Measurements from ENCODE around the gene GIMAP5. TPM values are rescaled to one million over a fixed set of nuclear protein-coding genes. Genes with fewer than 3 reads are reported as not detected.
A peak's percentile ranks its signal among the peaks of the same experiment; 100 is the strongest.

Gene GIMAP5
- total RNA-seq, 1 donor from 2014 or later: 0.16 TPM

DNA sequence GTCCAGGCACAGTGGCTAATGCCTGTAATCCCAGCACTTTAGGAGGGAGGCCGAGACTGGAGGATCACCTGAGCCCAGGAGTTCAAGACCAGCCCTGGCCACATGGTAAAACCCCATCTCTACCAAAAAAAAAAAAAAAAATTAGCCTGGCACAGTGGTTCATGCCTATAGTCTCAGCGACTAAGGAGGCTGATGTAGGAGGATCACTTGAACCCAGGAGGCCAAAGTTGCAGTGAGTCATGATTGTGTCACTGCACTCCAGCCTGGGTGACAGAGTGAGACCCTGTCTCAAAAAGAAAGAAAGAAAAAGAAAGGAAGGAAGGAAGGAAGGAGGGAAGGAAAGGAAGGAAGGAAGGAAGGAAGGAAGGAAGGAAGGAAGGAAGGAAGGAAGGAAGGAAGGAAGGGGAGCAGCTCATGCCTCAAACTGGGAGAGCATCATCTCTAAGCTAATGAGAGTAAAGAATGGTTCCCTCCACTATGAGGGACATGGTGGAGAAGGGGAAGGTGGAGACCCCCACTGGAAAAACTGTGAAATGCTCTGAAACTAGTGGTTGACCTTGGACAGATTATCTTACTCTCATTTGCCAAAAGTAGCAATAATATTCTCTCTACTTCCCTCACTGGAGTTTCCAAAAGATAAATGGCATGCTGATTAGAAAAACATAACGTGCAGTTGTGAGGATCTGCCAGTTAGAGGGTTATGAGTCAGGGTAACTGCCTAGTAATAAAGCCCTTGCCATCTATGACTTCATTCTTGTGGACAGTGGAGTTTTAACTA, 16.8 kb downstream of the GIMAP5 start:
- ChIA-PET POLR2A (no interaction called here), CTCF (interaction anchor here (0.7 to 1.5 kb wide), 2 partner anchors 305 to 469 kb away, joined by 3 to 4 read pairs; no protein-coding TSS in a partner anchor)
- DNase-seq: no peak
- TF ChIP-seq, protein P1, sequence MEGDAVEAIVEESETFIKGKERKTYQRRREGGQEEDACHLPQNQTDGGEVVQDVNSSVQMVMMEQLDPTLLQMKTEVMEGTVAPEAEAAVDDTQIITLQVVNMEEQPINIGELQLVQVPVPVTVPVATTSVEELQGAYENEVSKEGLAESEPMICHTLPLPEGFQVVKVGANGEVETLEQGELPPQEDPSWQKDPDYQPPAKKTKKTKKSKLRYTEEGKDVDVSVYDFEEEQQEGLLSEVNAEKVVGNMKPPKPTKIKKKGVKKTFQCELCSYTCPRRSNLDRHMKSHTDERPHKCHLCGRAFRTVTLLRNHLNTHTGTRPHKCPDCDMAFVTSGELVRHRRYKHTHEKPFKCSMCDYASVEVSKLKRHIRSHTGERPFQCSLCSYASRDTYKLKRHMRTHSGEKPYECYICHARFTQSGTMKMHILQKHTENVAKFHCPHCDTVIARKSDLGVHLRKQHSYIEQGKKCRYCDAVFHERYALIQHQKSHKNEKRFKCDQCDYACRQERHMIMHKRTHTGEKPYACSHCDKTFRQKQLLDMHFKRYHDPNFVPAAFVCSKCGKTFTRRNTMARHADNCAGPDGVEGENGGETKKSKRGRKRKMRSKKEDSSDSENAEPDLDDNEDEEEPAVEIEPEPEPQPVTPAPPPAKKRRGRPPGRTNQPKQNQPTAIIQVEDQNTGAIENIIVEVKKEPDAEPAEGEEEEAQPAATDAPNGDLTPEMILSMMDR (IDR thresholded peaks at IDR 0.05): no peak
- no peaks in the 10 kb centered on the region for H3K9me3 Mint-ChIP-seq
- H3K36me3 Mint-ChIP-seq (ENCODE audit: low read depth): no peaks in the 10 kb centered on the region
- no peak for ATAC-seq (ENCODE audit: low read depth)
- H3K4me1 Mint-ChIP-seq: peaks cover 4% of the 10 kb centered on the region
- H3K27ac Mint-ChIP-seq: no peak overlapping the region
- intact Hi-C loops (cut with micrococcal nuclease): loop anchor here (10.0 kb wide), 1 partner anchor 399 kb away; no protein-coding TSS in a partner anchor
- H3K4me3 Mint-ChIP-seq: no peak overlapping the region
- peaks cover 11% of the 10 kb centered on the region for H3K27me3 Mint-ChIP-seq

DNA sequence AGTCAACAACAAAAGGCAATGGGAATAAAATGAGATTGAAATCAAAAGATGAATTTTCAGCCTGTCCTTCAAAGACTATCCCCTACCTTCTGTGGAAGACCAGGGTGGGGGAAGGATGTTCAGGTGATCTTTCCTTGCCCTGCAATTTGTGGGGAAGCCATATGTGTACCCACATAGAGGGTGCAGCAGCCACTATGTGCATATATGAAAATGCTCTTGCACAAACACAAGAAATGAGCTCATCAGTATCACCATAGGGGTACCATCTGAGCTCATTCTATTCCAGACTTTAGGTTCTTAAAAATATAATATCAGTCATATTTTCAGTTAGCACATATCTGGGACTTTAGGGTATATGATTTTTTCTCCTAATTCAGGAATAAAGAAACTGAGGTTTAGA, 17.7 kb downstream of the GIMAP5 start:
- peaks cover 8% of the 10 kb centered on the region for H3K27me3 Mint-ChIP-seq
- peaks cover 4% of the 10 kb centered on the region for H3K4me1 Mint-ChIP-seq
- intact Hi-C loops (cut with micrococcal nuclease): loop anchor here (10.0 kb wide), 1 partner anchor 400 kb away; no protein-coding TSS in a partner anchor
- POLR2A ChIA-PET: no interaction called here
- H3K9me3 Mint-ChIP-seq: no peaks in the 10 kb centered on the region
- H3K27ac Mint-ChIP-seq: no peak overlapping the region
- no peak for ATAC-seq (ENCODE audit: low read depth)
- H3K36me3 Mint-ChIP-seq (ENCODE audit: low read depth): no peaks in the 10 kb centered on the region
- H3K4me3 Mint-ChIP-seq: no peak overlapping the region
- TF ChIP-seq, protein P1 (IDR thresholded peaks at IDR 0.05): no peak
- CTCF ChIA-PET: interaction anchor here (1.1 to 1.5 kb wide), 3 partner anchors 24 to 470 kb away, joined by 3 read pairs; no protein-coding TSS in a partner anchor
- DNase-seq: no peak

DNA sequence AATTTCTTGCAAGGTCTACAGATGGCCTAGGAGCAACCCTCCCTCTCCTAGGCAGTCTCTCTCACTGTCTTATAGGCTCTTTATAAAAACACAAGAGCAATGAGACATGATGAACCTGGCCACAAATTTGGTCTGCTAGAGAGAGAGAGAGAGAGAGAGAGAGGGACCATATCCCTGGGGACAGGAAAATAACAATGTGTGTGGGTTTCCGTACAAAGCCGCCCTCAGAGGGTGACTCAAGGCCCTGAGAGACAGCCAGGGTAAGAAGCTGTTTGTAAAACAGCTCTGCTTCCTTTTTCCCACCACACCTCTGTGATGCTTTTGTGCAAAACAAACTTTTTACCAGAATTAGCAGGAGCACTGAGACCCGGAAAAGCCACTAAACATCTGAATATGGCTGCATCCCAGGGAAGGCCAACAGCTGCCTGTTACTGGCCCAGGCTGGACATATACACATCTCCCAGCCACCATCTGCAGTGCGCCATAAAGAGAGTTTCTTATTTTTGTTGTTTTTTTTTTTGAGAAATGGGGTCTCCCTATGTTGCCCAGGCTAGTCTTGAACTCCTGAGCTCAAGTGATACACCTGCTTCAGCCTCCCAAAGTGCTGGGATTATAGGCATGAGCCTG, 18.4 kb downstream of the GIMAP5 start:
- CTCF ChIA-PET: interaction anchor here (0.6 to 1.5 kb wide), 4 partner anchors 23 to 824 kb away, joined by 3 read pairs; no protein-coding TSS in a partner anchor
- Mint-ChIP-seq H3K4me3 (no peak overlapping the region), H3K9me3 (no peaks in the 10 kb centered on the region), H3K27me3 (peaks cover 5% of the 10 kb centered on the region), H3K36me3 (ENCODE audit: low read depth) (no peaks in the 10 kb centered on the region), H3K27ac (no peak overlapping the region), H3K4me1 (peaks cover 4% of the 10 kb centered on the region)
- TF ChIP-seq, protein P1 (IDR thresholded peaks at IDR 0.05): no peak
- POLR2A ChIA-PET: interaction anchor here (0.6 kb wide), 1 partner anchor 1209 kb away, joined by 3 read pairs; no protein-coding TSS in a partner anchor
- DNase-seq (no peak), ATAC-seq (ENCODE audit: low read depth) (peak; percentile 40)
- intact Hi-C loops (cut with micrococcal nuclease): loop anchor here (2.0 to 10.0 kb wide), 2 partner anchors 401 to 469 kb away; no protein-coding TSS in a partner anchor

DNA sequence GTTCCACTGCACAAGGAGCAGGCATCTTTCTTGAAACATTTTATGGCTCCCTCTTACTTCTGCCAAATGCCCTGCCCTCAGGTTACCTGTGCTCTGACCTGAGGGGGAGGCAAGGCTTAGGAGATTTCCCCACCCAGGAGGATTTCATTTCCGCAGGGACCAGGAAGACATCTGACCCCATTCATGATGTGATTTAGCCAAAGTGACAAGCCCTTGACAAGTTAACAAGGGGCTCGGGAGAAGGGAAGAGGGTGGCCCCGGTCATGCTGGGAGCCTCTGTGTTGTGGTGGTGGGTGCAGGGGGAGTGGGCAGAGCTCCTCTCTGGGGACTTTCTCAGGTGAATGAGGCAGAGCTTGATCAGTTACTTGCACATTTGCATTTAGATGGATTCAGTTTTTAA, 18.9 kb downstream of the GIMAP5 start:
- intact Hi-C loops (cut with micrococcal nuclease): loop anchor here (2.0 to 10.0 kb wide), 2 partner anchors 401 to 469 kb away; no protein-coding TSS in a partner anchor
- no peak overlapping the region for H3K4me3 Mint-ChIP-seq
- ATAC-seq (ENCODE audit: low read depth): no peak
- no peak for DNase-seq
- H3K27ac Mint-ChIP-seq: no peak overlapping the region
- no peaks in the 10 kb centered on the region for H3K36me3 Mint-ChIP-seq (ENCODE audit: low read depth)
- H3K27me3 Mint-ChIP-seq: peaks cover 4% of the 10 kb centered on the region
- peaks cover under 1% of the 10 kb centered on the region for H3K9me3 Mint-ChIP-seq
- ChIA-PET CTCF (interaction anchor here (0.6 to 1.4 kb wide), 3 partner anchors 22 to 824 kb away, joined by 3 read pairs; no protein-coding TSS in a partner anchor), POLR2A (interaction anchor here (0.6 kb wide), 1 partner anchor 1210 kb away, joined by 3 read pairs; no protein-coding TSS in a partner anchor)
- TF ChIP-seq, protein P1 (IDR thresholded peaks at IDR 0.05): no peak
- peaks cover 4% of the 10 kb centered on the region for H3K4me1 Mint-ChIP-seq
